ENCODE measurements around the gene HAUS3. TPM values are rescaled to one million over a fixed set of nuclear protein-coding genes. Genes with fewer than 3 reads are reported as not detected.

HAUS3 gene
- total RNA-seq, 4 donors from 2014 or later, result 7.6 to 17.9 (median 11.8) TPM

DNA sequence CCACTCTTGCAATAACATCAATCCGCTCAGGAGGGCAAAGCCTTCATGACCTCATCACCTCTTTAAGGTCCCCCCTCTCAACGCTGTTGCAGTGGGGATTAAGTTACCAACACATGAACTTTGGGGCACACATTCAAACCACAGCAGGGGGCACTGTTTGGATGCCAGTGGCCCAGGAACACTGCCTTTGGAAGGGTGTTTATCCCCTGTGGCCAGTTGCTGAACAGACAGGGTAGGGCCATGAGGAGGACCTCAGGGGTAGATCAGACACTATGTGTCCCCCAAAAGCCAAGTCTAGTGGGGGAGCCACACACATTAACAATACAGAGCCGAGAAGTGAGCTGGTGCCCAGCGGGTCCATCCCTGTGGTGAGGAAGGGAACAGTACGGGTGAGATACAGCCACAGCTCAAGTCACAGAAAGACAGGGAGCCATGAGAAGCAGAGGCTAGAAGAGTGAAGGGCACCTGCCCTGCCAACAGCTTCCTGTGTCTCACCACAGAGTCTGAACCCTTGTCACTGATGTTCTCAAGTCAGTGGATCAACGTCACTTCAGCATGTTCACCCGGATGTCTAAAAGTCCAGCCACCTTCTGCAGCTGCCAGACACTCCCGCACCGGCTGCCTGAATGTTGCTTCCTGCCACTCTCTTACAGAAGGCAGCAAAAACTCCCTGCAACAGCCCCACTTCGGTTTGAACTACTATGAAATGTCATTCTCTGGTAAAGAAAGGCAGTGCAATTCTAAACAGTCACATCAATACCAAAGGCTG, 39.8 kb upstream of the HAUS3 start:
- no peak overlapping the region for H3K4me3 ChIP-seq
- H3K9me3 ChIP-seq, result no peaks in the 10 kb centered on the region
- no peaks in the 10 kb centered on the region for H3K36me3 ChIP-seq
- no peaks in the 10 kb centered on the region for H3K27me3 ChIP-seq
- H3K27ac ChIP-seq, result no peak overlapping the region
- no peaks in the 10 kb centered on the region for H3K4me1 ChIP-seq
- WGBS, result 83% methylated on average over 9 of the region's 10 CpGs
- DNase-seq (ENCODE audit: low spot score in 2 of 2), result no peak
- no peak for TF ChIP-seq EP300 (IDR thresholded peaks at IDR 0.05)
- TF ChIP-seq, protein P1, sequence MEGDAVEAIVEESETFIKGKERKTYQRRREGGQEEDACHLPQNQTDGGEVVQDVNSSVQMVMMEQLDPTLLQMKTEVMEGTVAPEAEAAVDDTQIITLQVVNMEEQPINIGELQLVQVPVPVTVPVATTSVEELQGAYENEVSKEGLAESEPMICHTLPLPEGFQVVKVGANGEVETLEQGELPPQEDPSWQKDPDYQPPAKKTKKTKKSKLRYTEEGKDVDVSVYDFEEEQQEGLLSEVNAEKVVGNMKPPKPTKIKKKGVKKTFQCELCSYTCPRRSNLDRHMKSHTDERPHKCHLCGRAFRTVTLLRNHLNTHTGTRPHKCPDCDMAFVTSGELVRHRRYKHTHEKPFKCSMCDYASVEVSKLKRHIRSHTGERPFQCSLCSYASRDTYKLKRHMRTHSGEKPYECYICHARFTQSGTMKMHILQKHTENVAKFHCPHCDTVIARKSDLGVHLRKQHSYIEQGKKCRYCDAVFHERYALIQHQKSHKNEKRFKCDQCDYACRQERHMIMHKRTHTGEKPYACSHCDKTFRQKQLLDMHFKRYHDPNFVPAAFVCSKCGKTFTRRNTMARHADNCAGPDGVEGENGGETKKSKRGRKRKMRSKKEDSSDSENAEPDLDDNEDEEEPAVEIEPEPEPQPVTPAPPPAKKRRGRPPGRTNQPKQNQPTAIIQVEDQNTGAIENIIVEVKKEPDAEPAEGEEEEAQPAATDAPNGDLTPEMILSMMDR (IDR thresholded peaks at IDR 0.05), result no peak

DNA sequence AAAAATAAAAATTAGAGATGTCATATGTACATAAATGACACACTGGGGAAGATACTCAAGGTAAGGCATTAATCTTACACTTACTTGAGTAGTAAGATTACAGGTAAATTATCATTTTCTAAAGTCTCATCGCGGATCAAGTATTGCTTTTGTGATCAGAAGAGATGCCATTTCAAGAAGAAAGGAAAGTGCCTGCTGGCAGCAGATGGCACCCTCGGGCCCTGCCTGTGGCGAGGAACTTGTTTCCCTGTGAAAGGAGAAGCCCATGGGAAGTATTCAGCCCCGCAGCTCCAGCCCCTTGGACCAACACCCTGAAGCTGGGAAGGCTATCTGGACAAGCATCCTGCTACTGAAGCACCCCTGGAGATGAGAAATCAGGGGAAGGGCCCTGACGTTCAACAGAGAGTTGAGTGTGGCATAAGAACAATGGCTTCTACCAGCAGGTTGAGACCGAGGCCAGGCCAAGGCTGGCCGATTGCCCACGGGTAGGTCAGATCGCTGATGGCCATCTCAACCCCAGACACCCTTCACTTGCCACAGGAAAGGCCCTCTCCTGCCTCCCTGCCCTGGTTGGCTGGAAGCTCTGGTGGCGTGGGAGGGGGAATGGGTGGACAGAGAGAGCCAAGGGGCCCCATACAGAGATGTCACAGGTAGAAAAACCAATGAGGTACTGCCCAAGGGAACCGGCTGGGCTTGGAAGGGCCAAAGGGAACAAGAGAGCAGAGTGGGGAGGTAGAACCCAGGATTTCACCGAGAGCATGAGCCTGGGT, 38.8 kb upstream of the HAUS3 start:
- no peak overlapping the region for H3K4me3 ChIP-seq
- H3K27me3 ChIP-seq, result no peaks in the 10 kb centered on the region
- H3K4me1 ChIP-seq, result no peaks in the 10 kb centered on the region
- H3K27ac ChIP-seq, result no peak overlapping the region
- WGBS, result 86% methylated on average over 12 of the region's 13 CpGs
- DNase-seq (ENCODE audit: low spot score in 2 of 2), result no peak
- H3K9me3 ChIP-seq, result no peaks in the 10 kb centered on the region
- TF ChIP-seq, protein P1 (IDR thresholded peaks at IDR 0.05), result no peak
- TF ChIP-seq POLR2A (IDR thresholded peaks at IDR 0.05) (no peak), POLR2AphosphoS5 (IDR thresholded peaks at IDR 0.05) (no peak)
- no peaks in the 10 kb centered on the region for H3K36me3 ChIP-seq

DNA sequence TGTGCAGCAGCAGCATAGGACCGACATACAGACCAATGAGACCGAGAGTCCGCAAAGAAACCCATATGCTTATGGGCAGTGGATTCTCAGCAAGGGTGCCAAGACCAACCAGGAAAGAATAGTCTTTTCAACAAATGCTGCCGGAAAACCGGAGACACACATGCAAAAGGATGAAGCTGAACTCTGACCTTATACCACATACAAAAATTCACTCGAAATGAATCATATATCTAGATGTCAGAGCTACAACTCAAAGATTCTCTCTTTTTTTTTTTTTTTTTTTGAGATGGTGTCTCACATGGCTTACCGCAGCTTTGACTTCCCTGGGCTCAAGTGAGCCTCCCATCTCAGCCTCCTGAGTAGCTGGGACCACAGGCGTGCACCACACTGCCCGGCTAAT, 36.0 kb upstream of the HAUS3 start:
- no peak overlapping the region for H3K27ac ChIP-seq
- TF ChIP-seq EP300 (IDR thresholded peaks at IDR 0.05) (no peak), POLR2AphosphoS5 (IDR thresholded peaks at IDR 0.05) (no peak), POLR2A (IDR thresholded peaks at IDR 0.05) (no peak)
- TF ChIP-seq, protein P1 (IDR thresholded peaks at IDR 0.05), result no peak
- no peaks in the 10 kb centered on the region for H3K9me3 ChIP-seq
- no peaks in the 10 kb centered on the region for H3K36me3 ChIP-seq
- H3K27me3 ChIP-seq, result no peaks in the 10 kb centered on the region
- no peak overlapping the region for H3K4me3 ChIP-seq
- 84% methylated on average over 9 of the region's 9 CpGs for WGBS
- H3K4me1 ChIP-seq, result no peaks in the 10 kb centered on the region
- DNase-seq (ENCODE audit: low spot score in 2 of 2), result no peak

DNA sequence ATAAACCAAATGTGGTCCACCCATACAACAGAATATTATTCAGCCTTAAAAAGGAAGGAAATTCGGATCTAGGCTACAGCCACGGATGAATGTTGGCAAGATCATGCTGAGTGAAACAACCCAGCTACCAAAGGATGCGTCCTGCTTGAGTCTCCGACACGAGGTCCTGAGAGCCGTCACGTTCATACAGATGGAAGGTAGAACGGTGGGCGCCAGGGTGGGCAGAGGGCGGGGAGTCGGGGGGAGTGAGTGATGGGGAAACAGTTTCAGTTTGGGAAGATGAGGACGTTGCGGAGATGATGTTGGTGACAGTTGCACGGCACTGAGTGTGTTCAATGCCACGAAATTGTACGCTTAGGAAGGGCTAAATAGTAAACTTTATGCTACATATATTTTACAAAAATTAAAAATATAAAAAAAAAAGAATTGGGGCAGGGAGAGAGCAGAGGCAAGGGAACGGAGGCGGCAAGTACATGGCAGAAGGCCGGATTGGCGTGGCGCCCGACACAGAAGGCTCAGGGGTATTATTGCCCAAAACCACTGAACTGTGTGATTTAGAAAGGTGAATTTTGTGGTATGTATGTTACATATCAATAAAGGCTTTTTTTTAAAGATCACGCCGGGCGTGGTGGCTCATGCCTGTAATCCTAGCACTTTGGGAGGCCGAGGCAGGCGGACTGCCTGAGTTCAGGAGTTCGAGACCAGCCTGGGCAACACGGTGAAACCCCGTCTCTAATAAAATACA, 34.8 kb upstream of the HAUS3 start:
- Histone ChIP-seq H3K27me3 (no peaks in the 10 kb centered on the region), H3K4me3 (no peak overlapping the region), H3K27ac (no peak overlapping the region), H3K9me3 (no peaks in the 10 kb centered on the region), H3K4me1 (no peaks in the 10 kb centered on the region), H3K36me3 (peaks cover 4% of the 10 kb centered on the region)
- DNase-seq (ENCODE audit: low spot score in 2 of 2), result no peak
- WGBS, result 95% methylated on average over 30 of the region's 30 CpGs
- no peak for TF ChIP-seq POLR2AphosphoS5 (IDR thresholded peaks at IDR 0.05)
- TF ChIP-seq POLR2A (IDR thresholded peaks at IDR 0.05), result no peak
- TF ChIP-seq, protein P1 (IDR thresholded peaks at IDR 0.05), result no peak
